Caco-2 (cell line): ENCODE measurements around the gene HOXB9. TPM values are rescaled to one million over a fixed set of nuclear protein-coding genes. Genes with fewer than 3 reads are reported as not detected.

ENCODE experiments used
- BruUV-seq: library from RNA; stranded (reverse); fragments of 400-500 nt; replicated peaks from 2 replicates; lab custom pipeline; 2021; lab: Mats Ljungman, UMichigan
- CTCF ChIA-PET: fragments of 300-600 bp; sonication (Branson Sonifier 250); formaldehyde crosslinking; loops from one replicate; lab custom pipeline; 2022; ENCODE audit warnings: antibody characterized with exemption; lab: Charles Lee
- POLR2A ChIA-PET: fragments of 300-600 bp; sonication (Branson Sonifier 250); formaldehyde crosslinking; loops from one replicate; lab custom pipeline; 2022; ENCODE audit warnings: antibody characterized with exemption; lab: Charles Lee
- DNase-seq, 2 experiments: peaks; one replicate each; pipeline versions ENCODE4 v3.0.0 to v3.0.0-alpha.2; 2020 to 2022
- H3K27me3 ChIP-seq: replicated peaks from 2 replicates; pipeline ENCODE4 v1.6.0; 2011; ENCODE audit warnings: low read length; ENCODE audit not compliant: control insufficient read depth, insufficient read depth
- H3K36me3 ChIP-seq: 2 replicates; pipeline ENCODE4 v1.5.1; 2011; ENCODE audit warnings: low read length; ENCODE audit not compliant: control insufficient read depth, insufficient read depth
- H3K4me1 ChIP-seq: fragments of 250-450 bp; sonication (Bioruptor Pico); 2 replicates; pipeline ENCODE4 v1.5.1; 2020; ENCODE audit warnings: mild to moderate bottlenecking
- H3K4me3 ChIP-seq: 2 replicates; pipeline ENCODE4 v1.5.1; 2011; ENCODE audit warnings: low read depth, mild to moderate bottlenecking, control low read depth, low read length
- H3K9me3 ChIP-seq: fragments of 250-450 bp; sonication (Bioruptor Pico); 2 replicates; pipeline ENCODE4 v1.5.1; 2020; ENCODE audit warnings: mild to moderate bottlenecking, moderate library complexity
- H3K27ac Mint-ChIP-seq: one replicate; pipeline ENCODE4 v1.8.0; 2022; ENCODE audit warnings: mixed read lengths; ENCODE audit not compliant: unreplicated experiment
- H3K27me3 Mint-ChIP-seq: one replicate; pipeline ENCODE4 v1.8.0; 2022; ENCODE audit warnings: mixed read lengths; ENCODE audit not compliant: insufficient read depth, unreplicated experiment
- H3K36me3 Mint-ChIP-seq: one replicate; pipeline ENCODE4 v1.8.0; 2022; ENCODE audit warnings: mild to moderate bottlenecking, mixed read lengths; ENCODE audit not compliant: insufficient read depth, unreplicated experiment
- H3K4me1 Mint-ChIP-seq: one replicate; pipeline ENCODE4 v1.8.0; 2022; ENCODE audit warnings: low read depth, mixed read lengths; ENCODE audit not compliant: unreplicated experiment
- H3K4me3 Mint-ChIP-seq: one replicate; pipeline ENCODE4 v1.8.0; 2022; ENCODE audit warnings: mild to moderate bottlenecking, moderate library complexity, mixed read lengths; ENCODE audit not compliant: unreplicated experiment
- H3K9me3 Mint-ChIP-seq: one replicate; pipeline ENCODE4 v1.8.0; 2022; ENCODE audit warnings: mixed read lengths; ENCODE audit not compliant: unreplicated experiment
- CTCF ChIP-seq, 2 experiments: fragments of 200-600 bp in 1 of 2; IDR thresholded peaks; 1 replicate in 1 of 2; 2 replicates in 1 of 2; pipeline versions ENCODE4 v1.5.1 to v1.8.0; 2011 to 2022; ENCODE audit warnings: antibody characterized with exemption in 1 of 2, control low read depth in 1 of 2, inconsistent platforms in 1 of 2, low read depth in 1 of 2, low read length in 1 of 2, mild to moderate bottlenecking in 1 of 2, moderate library complexity in 1 of 2; ENCODE audit not compliant: insufficient read depth in 1 of 2, severe bottlenecking in 1 of 2, unreplicated experiment in 1 of 2
- intact Hi-C: fragments of 100-400 bp; cut with micrococcal nuclease; formaldehyde crosslinking; loops from one replicate; pipeline ENCODE4 v1.10.0; 2022; ENCODE audit not compliant: unreplicated experiment
- total RNA-seq: library from RNA; stranded (reverse); gene quantifications from 2 replicates; pipeline ENCODE4 v1.2.3, GENCODE V29; 2022

HOXB9 gene
- total RNA-seq, 1 experiment from 2014 or later, result 4.5 TPM

DNA sequence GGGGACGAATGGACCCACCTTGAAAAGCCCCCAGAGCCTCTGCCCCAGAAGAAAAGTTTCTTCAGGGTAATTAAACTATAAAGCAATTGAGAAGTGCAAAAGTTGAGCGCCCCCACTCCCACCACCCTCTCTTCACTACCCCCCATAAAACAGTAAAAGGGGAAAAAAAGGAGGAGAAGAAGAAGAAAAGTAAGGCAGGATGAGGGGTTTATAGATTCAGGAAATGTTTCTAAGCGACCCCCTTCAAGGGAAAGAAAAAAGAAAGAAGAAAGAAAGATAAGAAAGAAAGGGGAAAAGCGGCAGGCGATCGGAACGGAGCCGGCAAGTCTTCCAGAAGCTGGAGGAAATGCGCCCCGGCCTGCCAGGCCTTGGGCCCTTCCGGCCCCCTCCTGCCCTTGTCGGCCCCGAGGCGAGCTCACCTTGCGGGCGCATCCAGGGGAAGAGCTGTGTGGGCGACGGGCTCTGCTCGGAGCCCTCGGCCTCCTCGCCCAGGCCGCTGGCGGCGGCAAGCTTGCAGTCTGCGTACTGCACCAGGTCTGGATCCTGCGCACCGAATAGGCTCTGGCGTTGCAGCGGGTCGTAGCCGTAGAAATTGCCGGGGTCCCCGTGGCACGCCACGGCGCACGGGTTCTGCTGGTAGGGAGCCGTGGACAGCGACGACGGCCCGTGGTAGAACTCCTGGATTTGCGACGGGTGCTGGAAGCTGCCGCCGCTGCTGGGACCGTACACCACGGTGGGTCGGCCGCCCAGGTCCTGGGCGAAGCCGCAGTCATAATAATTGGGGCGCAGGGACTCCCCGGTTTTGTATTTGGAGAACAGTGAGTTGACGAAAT, 12.1 kb downstream of the HOXB9 start:
- Mint-ChIP-seq H3K27ac (no peak overlapping the region), H3K4me3 (peak overlapping the region; percentile 86), H3K36me3 (peaks cover 16% of the 10 kb centered on the region), H3K9me3 (no peaks in the 10 kb centered on the region), H3K4me1 (peaks cover 45% of the 10 kb centered on the region), H3K27me3 (peaks cover 52% of the 10 kb centered on the region)
- peak overlapping the region; percentile 6; the same call in 1 of the 2 replicates for H3K4me3 ChIP-seq
- intact Hi-C loops, result loop anchor here (1.0 to 2.0 kb wide), 2 partner anchors 116 to 461 kb away; no protein-coding TSS in a partner anchor
- peaks cover 13% of the 10 kb centered on the region for H3K4me1 ChIP-seq
- H3K27me3 ChIP-seq, result peaks cover 15% of the 10 kb centered on the region
- no peaks in the 10 kb centered on the region for H3K36me3 ChIP-seq
- no peak for DNase-seq
- H3K9me3 ChIP-seq, result no peaks in the 10 kb centered on the region
- ChIA-PET CTCF (interaction anchor here (0.6 to 1.4 kb wide), 14 partner anchors 12 to 485 kb away, joined by 3 to 28 read pairs (median 5); partner anchors contain the start of genes ATP5MC1 and HOXB9), POLR2A (interaction anchor here (0.5 kb wide), 1 partner anchor 990 kb away, joined by 7 read pairs; no protein-coding TSS in a partner anchor)
- no TSS peak for BruUV-seq
- no peak for TF ChIP-seq CTCF (IDR thresholded peaks at IDR 0.05; ENCODE audit: insufficient read depth in 1 of 2, low read depth in 1 of 2, low read length in 1 of 2, severe bottlenecking in 1 of 2, unreplicated experiment in 1 of 2)

DNA sequence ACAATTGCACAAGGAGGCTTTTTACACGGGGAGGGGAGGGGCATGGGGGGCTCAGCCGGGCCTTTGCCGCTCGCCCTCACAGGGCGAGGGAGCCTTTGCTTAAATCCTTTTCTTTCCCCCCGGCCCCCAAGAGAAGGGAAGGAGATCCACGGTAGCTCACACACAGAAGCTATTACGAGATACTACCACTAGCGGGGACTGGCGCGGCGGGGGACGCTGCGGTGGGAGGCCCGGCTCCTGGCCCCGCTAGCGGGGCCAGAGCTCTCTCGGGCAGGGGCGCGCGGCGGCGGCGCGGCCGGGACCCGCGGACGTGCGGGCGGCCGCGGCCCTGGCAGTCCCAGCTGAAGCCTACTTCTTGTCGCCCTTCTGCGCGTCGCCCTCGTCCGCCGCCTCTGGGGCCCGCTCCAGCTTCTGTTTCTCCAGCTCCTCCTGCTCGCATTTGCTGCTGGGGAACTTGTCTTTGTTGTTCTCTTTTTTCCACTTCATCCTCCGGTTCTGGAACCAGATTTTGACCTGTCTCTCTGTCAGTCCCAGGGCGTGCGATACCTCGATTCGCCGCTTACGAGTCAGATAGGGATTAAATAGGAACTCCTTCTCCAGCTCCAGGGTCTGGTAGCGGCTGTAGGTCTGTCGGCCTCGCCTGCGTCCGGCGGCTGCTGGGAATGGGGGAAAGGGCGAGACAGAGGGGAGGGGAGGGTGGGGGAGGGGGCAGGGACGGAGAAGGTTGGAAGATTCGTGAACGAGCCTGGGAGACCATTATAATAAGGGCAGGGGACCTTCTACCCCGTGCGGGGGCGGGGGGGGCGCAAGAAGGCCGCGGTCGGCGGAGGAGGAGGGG, 13.1 kb downstream of the HOXB9 start:
- TF ChIP-seq CTCF (IDR thresholded peaks at IDR 0.05; ENCODE audit: insufficient read depth in 1 of 2, low read depth in 1 of 2, low read length in 1 of 2, severe bottlenecking in 1 of 2, unreplicated experiment in 1 of 2), result peak; percentile 56 to 62

More for the DNA sequence above, 13.1 kb downstream of the HOXB9 start:
- Histone ChIP-seq H3K4me3 (peak overlapping the region; percentile 70), H3K9me3 (no peaks in the 10 kb centered on the region), H3K27me3 (peaks cover 13% of the 10 kb centered on the region), H3K4me1 (peaks cover 10% of the 10 kb centered on the region), H3K36me3 (no peaks in the 10 kb centered on the region)
- BruUV-seq, result no TSS peak
- Mint-ChIP-seq H3K9me3 (no peaks in the 10 kb centered on the region), H3K4me1 (peaks cover 40% of the 10 kb centered on the region), H3K36me3 (peaks cover 9% of the 10 kb centered on the region), H3K4me3 (peak overlapping the region; percentile 86), H3K27me3 (peaks cover 43% of the 10 kb centered on the region), H3K27ac (peak overlapping the region; percentile 4)
- intact Hi-C loops, result loop anchor here (1.0 to 2.0 kb wide), 2 partner anchors 115 to 460 kb away; no protein-coding TSS in a partner anchor
- ChIA-PET CTCF (interaction anchor here (0.5 to 1.4 kb wide), 36 partner anchors 9 to 981 kb away, joined by 3 to 28 read pairs (median 3); partner anchors contain the start of genes HOXB5, HOXB9 and NFE2L1), POLR2A (interaction anchor here (0.6 to 0.9 kb wide), 3 partner anchors 12 to 655 kb away, joined by 3 to 6 read pairs (median 5); partner anchors contain the start of genes NFE2L1 and PRR15L)
- peak; percentile 79 to 82 for DNase-seq
